Measurements from ENCODE around the gene C14orf132.

C14orf132 gene

GRCh38 chr14:96108061-96108795 is 69.1 kb downstream of the C14orf132 start:
- DNase-seq (ENCODE audit: insufficient read length, low spot score): no peak
- TF ChIP-seq POU2F2 (IDR thresholded peaks at IDR 0.05; ENCODE audit: low read depth, low read length): no peak
- TF ChIP-seq SPI1 (IDR thresholded peaks at IDR 0.05; ENCODE audit: low read depth, low read length): no peak
- no peak for TF ChIP-seq TAF1 (IDR thresholded peaks at IDR 0.05; ENCODE audit: low read depth, low read length)
- no peak for TF ChIP-seq POLR2A (IDR thresholded peaks at IDR 0.05; ENCODE audit: low read depth, low read length)
- no peak for TF ChIP-seq POLR2AphosphoS5 (IDR thresholded peaks at IDR 0.05; ENCODE audit: low read depth, low read length)
- TF ChIP-seq PAX5 (IDR thresholded peaks at IDR 0.05; ENCODE audit: insufficient read depth, low read length, severe bottlenecking): no peak
- no peak for FAIRE-seq

- no peak for TF ChIP-seq POLR2AphosphoS5 (IDR thresholded peaks at IDR 0.05; ENCODE audit: low read depth, low read length)
- TF ChIP-seq TAF1 (IDR thresholded peaks at IDR 0.05; ENCODE audit: low read depth, low read length): no peak
- TF ChIP-seq SPI1 (IDR thresholded peaks at IDR 0.05; ENCODE audit: low read depth, low read length): no peak
- TF ChIP-seq POLR2A (IDR thresholded peaks at IDR 0.05; ENCODE audit: low read depth, low read length): no peak
- TF ChIP-seq POU2F2 (IDR thresholded peaks at IDR 0.05; ENCODE audit: low read depth, low read length): no peak
- TF ChIP-seq PAX5 (IDR thresholded peaks at IDR 0.05; ENCODE audit: insufficient read depth, low read length, severe bottlenecking): no peak
- FAIRE-seq (no peak), DNase-seq (ENCODE audit: insufficient read length, low spot score) (no peak)
Observed at GRCh38 chr14:96108911-96109310, 69.7 kb downstream of the C14orf132 start.

- no peak for DNase-seq (ENCODE audit: insufficient read length, low spot score)
- no peak for TF ChIP-seq POLR2A (IDR thresholded peaks at IDR 0.05; ENCODE audit: low read depth, low read length)
- TF ChIP-seq POLR2AphosphoS5 (IDR thresholded peaks at IDR 0.05; ENCODE audit: low read depth, low read length): no peak
- no peak for TF ChIP-seq POU2F2 (IDR thresholded peaks at IDR 0.05; ENCODE audit: low read depth, low read length)
- no peak for FAIRE-seq
Observed at GRCh38 chr14:96109596-96110355, 70.6 kb downstream of the C14orf132 start.

GRCh38 chr14:96112032-96112431 is 72.9 kb downstream of the C14orf132 start:
- DNase-seq (ENCODE audit: insufficient read length, low spot score): no peak
- TF ChIP-seq PAX5 (IDR thresholded peaks at IDR 0.05; ENCODE audit: insufficient read depth, low read length, severe bottlenecking) (no peak), POLR2AphosphoS5 (IDR thresholded peaks at IDR 0.05; ENCODE audit: low read depth, low read length) (no peak), POU2F2 (IDR thresholded peaks at IDR 0.05; ENCODE audit: low read depth, low read length) (no peak), TAF1 (IDR thresholded peaks at IDR 0.05; ENCODE audit: low read depth, low read length) (no peak), POLR2A (IDR thresholded peaks at IDR 0.05; ENCODE audit: low read depth, low read length) (no peak), SPI1 (IDR thresholded peaks at IDR 0.05; ENCODE audit: low read depth, low read length) (no peak)
- no peak for FAIRE-seq

- DNase-seq (ENCODE audit: insufficient read length, low spot score) (no peak), FAIRE-seq (no peak)
- TF ChIP-seq POLR2AphosphoS5 (IDR thresholded peaks at IDR 0.05; ENCODE audit: low read depth, low read length): no peak
- TF ChIP-seq TAF1 (IDR thresholded peaks at IDR 0.05; ENCODE audit: low read depth, low read length): no peak
- TF ChIP-seq POU2F2 (IDR thresholded peaks at IDR 0.05; ENCODE audit: low read depth, low read length): no peak
Observed at GRCh38 chr14:96114002-96114401, 74.8 kb downstream of the C14orf132 start.

GRCh38 chr14:96117101-96117897 is 78.1 kb downstream of the C14orf132 start:
- no peak for TF ChIP-seq POLR2A (IDR thresholded peaks at IDR 0.05; ENCODE audit: low read depth, low read length)
- FAIRE-seq: no peak
- no peak for DNase-seq (ENCODE audit: insufficient read length, low spot score)

GRCh38 chr14:96117960-96118359 is 78.8 kb downstream of the C14orf132 start:
- FAIRE-seq (no peak), DNase-seq (ENCODE audit: insufficient read length, low spot score) (no peak)
- TF ChIP-seq SPI1 (IDR thresholded peaks at IDR 0.05; ENCODE audit: low read depth, low read length) (no peak), POU2F2 (IDR thresholded peaks at IDR 0.05; ENCODE audit: low read depth, low read length) (no peak), POLR2A (IDR thresholded peaks at IDR 0.05; ENCODE audit: low read depth, low read length) (no peak), POLR2AphosphoS5 (IDR thresholded peaks at IDR 0.05; ENCODE audit: low read depth, low read length) (no peak), PAX5 (IDR thresholded peaks at IDR 0.05; ENCODE audit: insufficient read depth, low read length, severe bottlenecking) (no peak)

GRCh38 chr14:96118391-96118790 is 79.2 kb downstream of the C14orf132 start:
- DNase-seq (ENCODE audit: insufficient read length, low spot score) (no peak), FAIRE-seq (no peak)

GRCh38 chr14:96119947-96120346 is 80.8 kb downstream of the C14orf132 start:
- TF ChIP-seq PAX5 (IDR thresholded peaks at IDR 0.05; ENCODE audit: insufficient read depth, low read length, severe bottlenecking): no peak
- TF ChIP-seq POLR2AphosphoS5 (IDR thresholded peaks at IDR 0.05; ENCODE audit: low read depth, low read length): no peak
- no peak for TF ChIP-seq POU2F2 (IDR thresholded peaks at IDR 0.05; ENCODE audit: low read depth, low read length)
- TF ChIP-seq TAF1 (IDR thresholded peaks at IDR 0.05; ENCODE audit: low read depth, low read length): no peak
- TF ChIP-seq POLR2A (IDR thresholded peaks at IDR 0.05; ENCODE audit: low read depth, low read length): no peak
- TF ChIP-seq SPI1 (IDR thresholded peaks at IDR 0.05; ENCODE audit: low read depth, low read length): no peak

More at GRCh38 chr14:96118391-96118790, 79.2 kb downstream of the C14orf132 start:
- TF ChIP-seq POLR2AphosphoS5 (IDR thresholded peaks at IDR 0.05; ENCODE audit: low read depth, low read length) (no peak), TAF1 (IDR thresholded peaks at IDR 0.05; ENCODE audit: low read depth, low read length) (no peak), POLR2A (IDR thresholded peaks at IDR 0.05; ENCODE audit: low read depth, low read length) (no peak), POU2F2 (IDR thresholded peaks at IDR 0.05; ENCODE audit: low read depth, low read length) (no peak), PAX5 (IDR thresholded peaks at IDR 0.05; ENCODE audit: insufficient read depth, low read length, severe bottlenecking) (no peak), SPI1 (IDR thresholded peaks at IDR 0.05; ENCODE audit: low read depth, low read length) (no peak)

More at GRCh38 chr14:96119947-96120346, 80.8 kb downstream of the C14orf132 start:
- DNase-seq (ENCODE audit: insufficient read length, low spot score) (no peak), FAIRE-seq (no peak)
